GM18499 (cell line): ENCODE data around the gene FFAR3.
"Not testable (repeated sequence)": the region's sequence is repeated elsewhere in the genome, so short reads cannot be mapped to it uniquely, and the experiment has no call there.

Experiments
- ATAC-seq: cut with Tn5 transposase; IDR thresholded peaks from one replicate; pipeline ENCODE4 v1.9.1; 2021; ENCODE audit warnings: moderate number of reproducible peaks; ENCODE audit not compliant: insufficient read depth, unreplicated experiment

The FFAR3 gene

GRCh38 chr19:35349614-35350521, 8.4 kb upstream of the FFAR3 start:
- ATAC-seq = no peak

- no peak for ATAC-seq
Observed at GRCh38 chr19:35350591-35350990, 7.7 kb upstream of the FFAR3 start.

- ATAC-seq = no peak
Observed at GRCh38 chr19:35351411-35352176, 6.7 kb upstream of the FFAR3 start.

- ATAC-seq = no peak
Observed at GRCh38 chr19:35352177-35352447, 6.1 kb upstream of the FFAR3 start.

DNA sequence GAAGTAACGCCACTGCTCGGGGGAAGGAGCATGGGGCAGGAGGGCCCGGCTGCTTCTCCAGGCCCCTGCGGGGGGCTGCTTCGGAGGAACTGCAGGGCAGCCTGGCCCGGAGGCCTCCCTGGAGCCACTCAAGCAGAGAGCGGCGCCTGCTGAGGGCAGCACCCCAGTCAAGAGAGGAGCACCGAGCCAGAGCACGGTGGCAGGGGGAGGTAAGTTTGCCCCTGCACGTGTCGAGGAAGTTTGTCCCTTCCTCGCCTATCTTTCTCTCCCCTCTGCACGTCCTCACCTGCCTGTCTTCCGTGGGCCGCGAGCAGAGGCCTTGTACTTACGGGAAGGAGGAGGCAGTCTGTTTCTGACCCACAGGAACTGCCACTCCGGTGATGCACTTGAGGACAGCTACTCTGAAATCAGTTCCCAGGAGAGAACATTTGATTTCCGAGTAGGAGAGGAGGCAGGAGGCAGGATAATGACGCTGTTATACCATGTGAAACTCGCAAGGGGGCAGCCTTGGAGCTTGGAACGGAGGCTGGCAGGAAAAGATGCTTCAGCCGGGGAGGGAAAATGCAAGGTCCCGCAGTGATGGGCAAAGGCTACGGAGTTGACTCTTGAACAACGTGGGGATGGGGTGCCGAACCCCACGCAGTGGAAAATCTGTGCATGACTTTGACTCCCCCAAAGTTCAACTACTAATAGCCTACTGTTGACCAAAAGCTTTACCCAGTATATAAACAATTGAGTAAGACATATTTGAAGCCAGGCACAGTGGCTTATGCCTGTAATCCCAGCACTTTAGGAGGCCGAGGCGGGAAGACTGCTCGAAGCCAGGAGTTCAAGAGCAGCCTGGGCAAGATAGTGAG, 5.6 kb upstream of the FFAR3 start:
- no peak for ATAC-seq

DNA sequence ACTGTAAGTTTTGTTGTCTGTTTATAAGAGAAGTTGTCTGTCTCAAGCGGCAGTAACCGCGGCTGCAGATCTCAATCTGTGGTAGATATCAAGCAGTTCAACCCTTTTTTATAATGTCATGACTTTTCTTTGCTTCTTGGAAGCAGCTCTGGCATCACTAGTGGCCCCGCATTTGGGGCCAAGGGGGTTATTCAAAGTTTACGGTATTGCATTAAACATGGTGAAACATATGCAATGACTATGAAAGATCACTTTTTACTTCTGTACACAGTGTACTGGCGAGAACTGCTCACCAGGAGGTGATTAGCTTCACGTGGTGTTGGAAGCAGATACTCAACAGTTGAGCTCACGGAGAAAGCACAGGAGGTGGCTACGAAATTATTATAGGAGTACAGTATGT, 4.6 kb upstream of the FFAR3 start:
- ATAC-seq = no peak

DNA sequence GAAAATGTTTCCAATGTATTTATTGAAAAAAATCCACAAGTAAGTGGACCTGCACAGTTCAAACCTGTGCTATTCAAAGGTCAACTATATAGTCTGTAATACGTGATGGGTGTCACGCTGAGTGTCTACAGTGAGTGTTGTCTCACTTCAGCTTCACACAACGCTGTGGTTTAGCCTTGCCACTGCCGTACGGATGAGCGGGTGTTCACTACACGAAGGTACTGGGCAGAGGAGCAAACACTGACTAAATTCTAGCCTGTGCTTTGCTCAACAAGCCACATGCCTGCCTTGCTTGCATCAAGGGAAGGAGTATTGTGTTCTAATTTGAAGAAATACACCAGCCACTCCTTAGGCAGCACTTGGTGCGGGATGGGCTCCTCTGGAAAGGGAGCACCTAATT, 3.4 kb upstream of the FFAR3 start:
- no peak for ATAC-seq

DNA sequence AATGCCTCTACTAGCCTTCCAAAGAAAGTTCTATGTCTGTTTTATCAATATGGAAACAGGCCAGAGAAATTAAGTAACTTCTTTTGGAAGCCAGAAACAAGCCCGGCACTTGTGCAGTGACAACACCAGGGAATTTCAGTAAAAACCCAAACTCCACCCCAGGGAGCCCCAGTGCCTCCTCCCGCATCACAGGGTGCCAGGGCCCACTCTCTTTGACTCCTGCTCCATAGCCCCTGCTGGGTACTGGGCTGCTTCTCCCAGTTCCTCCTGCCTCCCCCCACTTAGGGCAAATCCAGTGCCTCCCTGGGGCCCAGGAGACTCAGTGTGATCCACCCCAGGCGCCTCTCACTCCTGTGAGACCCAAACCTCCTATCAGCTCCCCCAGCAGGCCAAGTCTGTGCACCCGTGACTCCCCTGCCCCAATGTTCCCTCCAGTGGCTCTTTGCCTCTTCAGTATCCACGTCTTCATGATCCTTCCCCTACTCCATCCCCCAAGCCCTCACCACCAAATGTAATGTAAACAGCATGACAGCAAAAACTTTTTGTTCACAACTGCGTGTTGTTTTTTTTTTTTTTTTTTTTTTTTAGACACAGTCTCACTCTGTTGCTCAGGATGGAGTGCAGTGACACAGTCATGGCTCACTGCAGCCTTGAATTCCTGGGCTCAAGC, 2.3 kb upstream of the FFAR3 start:
- ATAC-seq = no peak

DNA sequence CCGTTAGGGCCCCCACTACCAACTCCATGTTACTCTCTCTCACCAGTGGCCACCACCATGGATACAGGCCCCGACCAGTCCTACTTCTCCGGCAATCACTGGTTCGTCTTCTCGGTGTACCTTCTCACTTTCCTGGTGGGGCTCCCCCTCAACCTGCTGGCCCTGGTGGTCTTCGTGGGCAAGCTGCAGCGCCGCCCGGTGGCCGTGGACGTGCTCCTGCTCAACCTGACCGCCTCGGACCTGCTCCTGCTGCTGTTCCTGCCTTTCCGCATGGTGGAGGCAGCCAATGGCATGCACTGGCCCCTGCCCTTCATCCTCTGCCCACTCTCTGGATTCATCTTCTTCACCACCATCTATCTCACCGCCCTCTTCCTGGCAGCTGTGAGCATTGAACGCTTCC, 574 bp downstream of the FFAR3 start:
- not testable (repeated sequence) for ATAC-seq

- not testable (repeated sequence) for ATAC-seq
Observed at GRCh38 chr19:35359395-35359794, 1.1 kb downstream of the FFAR3 start.

DNA sequence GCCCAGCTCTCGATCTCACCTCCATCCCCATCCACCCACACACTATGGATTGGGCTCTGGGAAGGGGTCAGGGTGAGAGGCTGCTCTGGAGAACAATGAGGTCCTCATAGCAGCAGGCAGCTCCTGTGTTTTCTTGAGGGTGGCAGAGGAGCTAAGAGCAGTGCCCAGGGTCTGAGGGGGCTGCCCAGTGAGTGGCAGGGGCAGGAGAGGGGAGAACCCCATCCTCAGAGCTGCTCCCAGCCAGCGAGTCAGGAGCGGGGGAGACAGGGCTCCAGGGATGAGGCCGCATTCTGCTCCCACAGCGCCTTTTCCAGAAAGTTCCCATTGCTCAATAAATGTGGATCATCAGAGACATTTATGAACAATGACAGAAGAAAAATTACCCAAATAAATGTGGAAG, 1.8 kb downstream of the FFAR3 start:
- not testable (repeated sequence) for ATAC-seq

- ATAC-seq = no peak
Observed at GRCh38 chr19:35360880-35361420, 2.7 kb downstream of the FFAR3 start.

- ATAC-seq = no peak
Observed at GRCh38 chr19:35362261-35363000, 4.2 kb downstream of the FFAR3 start.

- no peak for ATAC-seq
Observed at GRCh38 chr19:35363001-35363590, 4.8 kb downstream of the FFAR3 start.

DNA sequence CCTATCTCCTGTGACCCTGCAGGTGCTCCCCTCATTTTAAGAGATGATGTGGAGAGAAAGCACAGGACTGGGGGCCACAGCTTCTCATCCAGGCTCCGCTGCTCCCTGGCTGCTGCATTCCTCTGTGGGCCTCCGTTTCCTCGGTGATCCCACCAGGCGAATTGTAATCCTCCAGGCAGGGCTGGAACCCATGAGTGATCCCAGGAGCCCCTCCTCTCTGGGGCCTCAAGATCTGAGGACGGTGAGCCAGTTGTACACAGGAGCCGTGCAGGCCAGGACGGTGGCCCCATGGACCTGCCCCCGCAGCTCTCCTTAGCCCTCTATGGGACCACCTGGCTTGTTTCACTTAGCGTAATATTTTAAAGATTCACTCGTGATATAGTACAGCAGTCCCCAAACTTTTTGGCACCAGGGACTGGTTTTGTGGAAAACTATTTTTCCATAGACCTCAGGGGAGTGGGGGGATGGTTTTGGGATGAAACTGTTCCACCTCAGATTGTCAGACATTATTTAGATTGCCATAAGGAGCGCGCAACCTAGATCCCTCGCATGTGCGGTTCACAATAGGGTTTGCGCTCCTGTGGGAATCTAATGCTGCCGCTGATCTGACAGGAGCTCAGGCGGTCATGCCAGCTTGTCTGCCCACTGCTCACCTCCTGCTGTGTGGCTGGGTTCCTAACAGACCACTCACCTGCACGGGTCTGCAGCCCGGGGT, 5.6 kb downstream of the FFAR3 start:
- no peak for ATAC-seq

- ATAC-seq = no peak
Observed at GRCh38 chr19:35365303-35365702, 7.0 kb downstream of the FFAR3 start.

GRCh38 chr19:35368378-35368777, 10.1 kb downstream of the FFAR3 start:
- ATAC-seq = no peak

DNA sequence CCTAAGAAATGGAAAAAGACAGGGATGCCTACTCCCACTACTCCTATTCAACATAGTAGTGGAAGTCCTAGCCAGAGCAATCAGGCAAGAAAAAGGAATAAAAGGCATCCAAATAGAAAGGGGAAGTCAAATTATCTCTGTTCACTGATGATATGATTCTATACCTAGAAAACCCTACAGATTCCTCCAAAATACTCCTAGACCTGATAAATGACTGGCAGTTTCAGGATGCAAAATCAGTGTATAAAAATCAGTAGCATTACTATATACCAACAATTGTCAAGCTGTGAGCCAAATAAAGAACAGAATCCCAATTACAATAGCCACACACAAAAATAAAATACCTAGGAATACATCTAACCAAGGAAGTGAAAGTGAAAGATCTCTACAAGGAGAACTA, 11.3 kb downstream of the FFAR3 start:
- ATAC-seq = no peak
